Liver (tissue), 3 donors: ENCODE results near the gene KDM7A.

Experiments used
- EGR1 ChIP-seq, 2 donors: IDR thresholded peaks; 2 replicates each; pipeline ENCODE4 v1.6.1; 2016 to 2018; ENCODE audit warnings: antibody characterized with exemption in 2 of 2, low read depth in 2 of 2
- FOXA1 ChIP-seq: IDR thresholded peaks from 2 replicates; pipeline ENCODE4 v1.6.1; 2016; ENCODE audit warnings: antibody characterized with exemption
- GABPA ChIP-seq, 2 donors: IDR thresholded peaks in 1 of 2; conservative IDR thresholded peaks in 1 of 2; 2 replicates each; pipeline ENCODE4 v1.6.1; 2016; ENCODE audit warnings: antibody characterized with exemption in 2 of 2, mild to moderate bottlenecking in 1 of 2, moderate library complexity in 1 of 2
- RAD21 ChIP-seq, 2 donors: IDR thresholded peaks; 2 replicates each; pipeline ENCODE4 v1.6.1; 2016; ENCODE audit warnings: antibody characterized with exemption in 2 of 2, mild to moderate bottlenecking in 2 of 2
- RXRA ChIP-seq, 2 donors: IDR thresholded peaks; 2 replicates each; pipeline ENCODE4 v1.6.1; 2017 to 2018; ENCODE audit warnings: antibody characterized with exemption in 2 of 2, mild to moderate bottlenecking in 1 of 2
- TAF1 ChIP-seq: conservative IDR thresholded peaks from 2 replicates; pipeline ENCODE4 v1.6.1; 2016; ENCODE audit warnings: antibody characterized with exemption, mild to moderate bottlenecking
- YY1 ChIP-seq: IDR thresholded peaks from 2 replicates; pipeline ENCODE4 v1.6.1; 2016; ENCODE audit warnings: antibody characterized with exemption, mild to moderate bottlenecking
- TF ChIP-seq, protein P1 (sequence below): IDR thresholded peaks from 2 replicates; pipeline ENCODE4 v1.6.1; 2016; ENCODE audit warnings: antibody characterized with exemption
- TF ChIP-seq, protein P2 (sequence below): fragments of 150-350 bp; IDR thresholded peaks from 2 replicates; pipeline ENCODE4 v1.5.1; 2017; ENCODE audit warnings: improper control_type of control experiment, low read depth, low read length; ENCODE audit not compliant: missing input control
- TF ChIP-seq, protein P3 (sequence below): IDR thresholded peaks from 2 replicates; pipeline ENCODE4 v1.6.1; 2016; ENCODE audit warnings: antibody characterized with exemption
- TF ChIP-seq, protein P4 (sequence below): IDR thresholded peaks from 2 replicates; pipeline ENCODE4 v1.6.1; 2016; ENCODE audit warnings: antibody characterized with exemption
- donor health status: healthy.
- donor health status: healthy.

DNA sequence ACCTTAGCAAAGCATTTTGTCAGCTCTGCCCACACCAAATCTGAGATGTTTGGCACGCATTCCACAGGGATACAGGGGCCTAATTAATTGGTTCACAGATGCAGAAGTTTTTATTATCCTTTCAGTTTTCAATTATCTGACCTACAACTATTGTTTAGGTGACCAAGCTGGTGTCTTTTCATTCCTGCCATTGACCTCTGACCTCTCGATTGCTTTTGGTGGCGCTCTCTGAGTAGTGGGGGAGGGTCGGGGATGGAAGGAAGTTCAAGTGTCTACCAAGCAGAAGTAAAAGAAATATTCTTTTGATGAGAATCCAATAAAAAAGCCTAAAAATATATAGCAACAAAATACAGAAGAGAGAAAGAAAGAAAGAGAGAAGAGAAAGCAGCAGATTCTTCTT is 28.8 kb upstream of the KDM7A start:
- TF ChIP-seq, protein P1, sequence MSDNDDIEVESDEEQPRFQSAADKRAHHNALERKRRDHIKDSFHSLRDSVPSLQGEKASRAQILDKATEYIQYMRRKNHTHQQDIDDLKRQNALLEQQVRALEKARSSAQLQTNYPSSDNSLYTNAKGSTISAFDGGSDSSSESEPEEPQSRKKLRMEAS = no peak
- TF ChIP-seq, protein P2, sequence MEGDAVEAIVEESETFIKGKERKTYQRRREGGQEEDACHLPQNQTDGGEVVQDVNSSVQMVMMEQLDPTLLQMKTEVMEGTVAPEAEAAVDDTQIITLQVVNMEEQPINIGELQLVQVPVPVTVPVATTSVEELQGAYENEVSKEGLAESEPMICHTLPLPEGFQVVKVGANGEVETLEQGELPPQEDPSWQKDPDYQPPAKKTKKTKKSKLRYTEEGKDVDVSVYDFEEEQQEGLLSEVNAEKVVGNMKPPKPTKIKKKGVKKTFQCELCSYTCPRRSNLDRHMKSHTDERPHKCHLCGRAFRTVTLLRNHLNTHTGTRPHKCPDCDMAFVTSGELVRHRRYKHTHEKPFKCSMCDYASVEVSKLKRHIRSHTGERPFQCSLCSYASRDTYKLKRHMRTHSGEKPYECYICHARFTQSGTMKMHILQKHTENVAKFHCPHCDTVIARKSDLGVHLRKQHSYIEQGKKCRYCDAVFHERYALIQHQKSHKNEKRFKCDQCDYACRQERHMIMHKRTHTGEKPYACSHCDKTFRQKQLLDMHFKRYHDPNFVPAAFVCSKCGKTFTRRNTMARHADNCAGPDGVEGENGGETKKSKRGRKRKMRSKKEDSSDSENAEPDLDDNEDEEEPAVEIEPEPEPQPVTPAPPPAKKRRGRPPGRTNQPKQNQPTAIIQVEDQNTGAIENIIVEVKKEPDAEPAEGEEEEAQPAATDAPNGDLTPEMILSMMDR = no peak
- TF ChIP-seq FOXA1 = no peak
- TF ChIP-seq YY1 = no peak
- TF ChIP-seq, protein P3, sequence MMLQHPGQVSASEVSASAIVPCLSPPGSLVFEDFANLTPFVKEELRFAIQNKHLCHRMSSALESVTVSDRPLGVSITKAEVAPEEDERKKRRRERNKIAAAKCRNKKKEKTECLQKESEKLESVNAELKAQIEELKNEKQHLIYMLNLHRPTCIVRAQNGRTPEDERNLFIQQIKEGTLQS = no peak
- TF ChIP-seq, protein P4, sequence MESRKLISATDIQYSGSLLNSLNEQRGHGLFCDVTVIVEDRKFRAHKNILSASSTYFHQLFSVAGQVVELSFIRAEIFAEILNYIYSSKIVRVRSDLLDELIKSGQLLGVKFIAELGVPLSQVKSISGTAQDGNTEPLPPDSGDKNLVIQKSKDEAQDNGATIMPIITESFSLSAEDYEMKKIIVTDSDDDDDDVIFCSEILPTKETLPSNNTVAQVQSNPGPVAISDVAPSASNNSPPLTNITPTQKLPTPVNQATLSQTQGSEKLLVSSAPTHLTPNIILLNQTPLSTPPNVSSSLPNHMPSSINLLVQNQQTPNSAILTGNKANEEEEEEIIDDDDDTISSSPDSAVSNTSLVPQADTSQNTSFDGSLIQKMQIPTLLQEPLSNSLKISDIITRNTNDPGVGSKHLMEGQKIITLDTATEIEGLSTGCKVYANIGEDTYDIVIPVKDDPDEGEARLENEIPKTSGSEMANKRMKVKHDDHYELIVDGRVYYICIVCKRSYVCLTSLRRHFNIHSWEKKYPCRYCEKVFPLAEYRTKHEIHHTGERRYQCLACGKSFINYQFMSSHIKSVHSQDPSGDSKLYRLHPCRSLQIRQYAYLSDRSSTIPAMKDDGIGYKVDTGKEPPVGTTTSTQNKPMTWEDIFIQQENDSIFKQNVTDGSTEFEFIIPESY = no peak
- TF ChIP-seq RAD21 (IDR thresholded peaks at IDR 0.05) = no peak
- TF ChIP-seq GABPA (IDR thresholded peaks at IDR 0.05 in 1 of 2, conservative IDR thresholded peaks at IDR 0.05 in 1 of 2) = no peak
- no peak for TF ChIP-seq TAF1
- no peak for TF ChIP-seq RXRA (IDR thresholded peaks at IDR 0.05)
- no peak for TF ChIP-seq EGR1 (IDR thresholded peaks at IDR 0.05; ENCODE audit: low read depth in 2 of 2)
